ENCODE measurements around the gene SUSD1.

Gene SUSD1

DNA sequence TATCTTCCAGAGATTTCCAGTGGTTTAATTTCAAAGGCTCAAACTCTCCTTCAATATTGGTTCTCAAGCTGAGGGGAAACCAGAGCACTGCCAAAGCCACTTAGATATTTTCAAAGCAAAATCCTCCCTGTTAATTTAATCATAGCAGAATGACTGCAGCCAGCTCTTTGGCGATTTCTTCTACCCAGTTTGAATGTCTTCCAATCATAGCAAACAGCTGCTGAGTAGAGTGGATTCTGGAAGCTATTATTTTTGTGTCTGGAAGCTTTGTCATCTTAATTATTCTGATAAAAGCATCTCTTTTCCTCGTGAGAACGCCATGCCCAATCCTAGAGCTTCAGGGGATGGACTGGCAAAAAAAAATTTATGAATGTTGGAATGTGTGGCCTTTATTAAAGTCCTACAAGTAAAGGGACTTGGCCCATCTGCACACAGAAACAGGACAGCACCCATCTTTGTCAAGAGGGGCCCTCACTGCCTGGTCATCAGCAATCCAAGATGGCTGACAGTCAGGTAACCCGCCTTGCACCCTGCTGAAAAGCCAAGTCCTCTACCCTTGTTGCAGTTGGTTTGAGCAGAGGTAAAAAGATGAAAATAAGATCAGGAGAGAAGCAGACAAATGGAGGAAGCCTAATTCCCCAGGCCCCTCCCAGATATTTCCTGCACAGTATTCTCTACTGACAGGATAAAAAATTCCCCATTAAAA lies 125.1 kb downstream of the SUSD1 start:
- H3K36me3 ChIP-seq (ENCODE audit: control insufficient read depth, insufficient read depth, low read length) = no peaks in the 10 kb centered on the region
- no peak overlapping the region for H3K4me3 ChIP-seq (ENCODE audit: low read depth, low read length)
- no peaks in the 10 kb centered on the region for H3K27me3 ChIP-seq (ENCODE audit: control insufficient read depth, insufficient read depth, low read length)
- 0 out of 2 replicates have a peak, but pooled peaks cover 3% of the 10 kb centered on the region for H3K4me1 ChIP-seq (ENCODE audit: control insufficient read depth, insufficient read depth, low read length)
- no peak overlapping the region for H3K27ac ChIP-seq (ENCODE audit: low read depth, low read length)
- H3K9me3 ChIP-seq (ENCODE audit: control insufficient read depth, insufficient read depth, low read depth, low read length) = peaks cover 10% of the 10 kb centered on the region; the same call in 1 of the 2 replicates
- no peak overlapping the region for H3K9ac ChIP-seq (ENCODE audit: low read length)

GRCh38 chr9:112048924-112049691 lies 126.0 kb downstream of the SUSD1 start:
- no peak overlapping the region for H3K4me3 ChIP-seq (ENCODE audit: low read depth, low read length)
- H3K27ac ChIP-seq (ENCODE audit: low read depth, low read length) = no peak overlapping the region
- H3K4me1 ChIP-seq (ENCODE audit: control insufficient read depth, insufficient read depth, low read length) = 0 out of 2 replicates have a peak, but pooled peaks cover 3% of the 10 kb centered on the region
- peaks cover 10% of the 10 kb centered on the region; the same call in 1 of the 2 replicates for H3K9me3 ChIP-seq (ENCODE audit: control insufficient read depth, insufficient read depth, low read depth, low read length)
- H3K27me3 ChIP-seq (ENCODE audit: control insufficient read depth, insufficient read depth, low read length) = no peaks in the 10 kb centered on the region
- H3K36me3 ChIP-seq (ENCODE audit: control insufficient read depth, insufficient read depth, low read length) = no peaks in the 10 kb centered on the region
- no peak overlapping the region for H3K9ac ChIP-seq (ENCODE audit: low read length)

DNA sequence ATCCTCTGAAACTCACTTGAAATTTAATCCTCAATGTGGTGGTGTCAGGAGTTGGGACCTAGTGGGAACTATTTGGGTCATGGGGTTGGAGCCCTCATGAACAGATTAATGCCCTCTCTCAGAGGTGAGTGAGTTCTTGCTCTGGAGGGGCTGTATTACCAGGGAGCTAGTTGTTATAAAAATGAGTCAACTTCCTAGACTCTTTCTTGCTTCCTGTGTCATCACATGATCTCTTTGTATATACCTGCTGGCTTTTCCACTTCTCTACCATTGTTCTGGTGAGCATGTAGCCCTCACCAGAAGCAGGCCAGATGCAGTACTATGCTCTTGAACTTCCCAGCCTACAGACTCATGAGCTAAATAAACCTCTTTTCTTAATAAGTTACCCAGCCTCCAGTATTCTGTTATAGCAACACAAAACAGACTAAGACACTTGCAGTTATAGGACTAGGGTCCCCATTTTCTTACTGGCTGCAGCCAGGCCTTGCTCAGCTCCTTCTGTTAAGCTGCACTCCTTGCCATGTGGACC lies 127.5 kb downstream of the SUSD1 start:
- Histone ChIP-seq H3K36me3 (ENCODE audit: control insufficient read depth, insufficient read depth, low read length) (no peaks in the 10 kb centered on the region), H3K4me1 (ENCODE audit: control insufficient read depth, insufficient read depth, low read length) (peaks cover 9% of the 10 kb centered on the region; the same call in 1 of the 2 replicates), H3K4me3 (ENCODE audit: low read depth, low read length) (no peak overlapping the region), H3K27me3 (ENCODE audit: control insufficient read depth, insufficient read depth, low read length) (no peaks in the 10 kb centered on the region), H3K9me3 (ENCODE audit: control insufficient read depth, insufficient read depth, low read depth, low read length) (peaks cover 10% of the 10 kb centered on the region; the same call in 1 of the 2 replicates), H3K9ac (ENCODE audit: low read length) (no peak overlapping the region), H3K27ac (ENCODE audit: low read depth, low read length) (no peak overlapping the region)

DNA sequence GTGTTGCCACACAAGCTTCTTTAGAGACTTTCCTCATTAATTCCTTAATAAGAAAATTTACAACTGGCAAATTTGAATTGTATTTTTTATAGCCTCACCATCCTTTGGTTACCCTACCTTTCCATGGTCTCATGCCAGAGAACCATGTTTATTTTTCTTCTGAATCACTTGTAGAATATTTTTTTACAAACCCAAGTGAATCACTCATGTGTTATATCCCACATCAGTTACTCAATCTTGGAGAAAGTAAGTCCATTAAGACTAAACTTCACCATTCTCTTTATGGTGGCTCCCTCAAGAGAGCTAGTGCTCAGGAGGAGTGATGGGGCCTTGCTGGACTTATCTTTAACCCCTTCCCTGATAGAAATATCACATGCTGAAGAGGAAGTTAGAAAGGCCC lies 128.9 kb downstream of the SUSD1 start:
- H3K27me3 ChIP-seq (ENCODE audit: control insufficient read depth, insufficient read depth, low read length) = no peaks in the 10 kb centered on the region
- peaks cover 23% of the 10 kb centered on the region for H3K4me1 ChIP-seq (ENCODE audit: control insufficient read depth, insufficient read depth, low read length)
- H3K36me3 ChIP-seq (ENCODE audit: control insufficient read depth, insufficient read depth, low read length) = no peaks in the 10 kb centered on the region
- no peak overlapping the region for H3K27ac ChIP-seq (ENCODE audit: low read depth, low read length)
- no peak overlapping the region for H3K9ac ChIP-seq (ENCODE audit: low read length)
- peaks cover 10% of the 10 kb centered on the region; the same call in 1 of the 2 replicates for H3K9me3 ChIP-seq (ENCODE audit: control insufficient read depth, insufficient read depth, low read depth, low read length)
- H3K4me3 ChIP-seq (ENCODE audit: low read depth, low read length) = no peak overlapping the region

DNA sequence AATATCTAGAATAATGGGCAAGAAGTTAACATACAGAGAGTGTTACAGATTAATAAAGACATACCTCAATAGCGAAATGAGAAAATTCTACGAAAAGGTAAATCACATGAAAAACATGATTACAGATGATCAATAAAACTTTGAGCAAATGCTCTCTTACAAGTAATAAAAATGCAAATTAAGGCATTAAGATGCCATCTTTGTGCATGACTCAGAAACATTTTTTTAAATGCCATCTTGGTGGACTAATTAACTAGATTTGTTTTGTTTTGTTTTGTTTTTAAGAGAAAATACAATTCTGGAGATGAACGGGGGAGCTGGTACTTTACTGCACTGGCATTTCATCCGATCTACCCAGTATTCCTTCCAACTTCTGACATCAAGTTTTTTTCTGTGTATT lies 130.2 kb downstream of the SUSD1 start:
- Histone ChIP-seq H3K27ac (ENCODE audit: low read depth, low read length) (no peak overlapping the region), H3K9me3 (ENCODE audit: control insufficient read depth, insufficient read depth, low read depth, low read length) (peaks cover 10% of the 10 kb centered on the region; the same call in 1 of the 2 replicates), H3K4me1 (ENCODE audit: control insufficient read depth, insufficient read depth, low read length) (peaks cover 23% of the 10 kb centered on the region), H3K9ac (ENCODE audit: low read length) (no peak overlapping the region), H3K36me3 (ENCODE audit: control insufficient read depth, insufficient read depth, low read length) (no peaks in the 10 kb centered on the region), H3K27me3 (ENCODE audit: control insufficient read depth, insufficient read depth, low read length) (no peaks in the 10 kb centered on the region), H3K4me3 (ENCODE audit: low read depth, low read length) (no peak overlapping the region)

DNA sequence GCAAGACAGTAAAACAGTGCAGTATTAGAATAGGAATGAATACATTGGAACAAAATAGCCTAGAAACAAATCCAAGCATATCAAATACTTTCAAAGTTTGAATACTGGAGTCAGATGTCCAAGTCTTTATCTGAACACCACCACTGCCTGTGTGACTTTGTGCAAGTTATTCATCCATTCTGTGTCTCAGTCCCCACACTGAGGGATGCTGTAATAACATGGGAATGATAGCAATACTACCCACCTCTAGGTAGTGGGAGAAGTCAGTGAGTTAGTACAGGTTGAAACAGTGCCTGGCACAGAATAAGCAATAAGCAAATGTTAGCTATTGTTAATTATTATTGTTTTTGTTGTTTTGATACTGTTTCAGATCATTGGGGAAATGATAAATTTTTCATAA lies 130.9 kb downstream of the SUSD1 start:
- no peak overlapping the region for H3K27ac ChIP-seq (ENCODE audit: low read depth, low read length)
- H3K9ac ChIP-seq (ENCODE audit: low read length) = no peak overlapping the region
- H3K9me3 ChIP-seq (ENCODE audit: control insufficient read depth, insufficient read depth, low read depth, low read length) = peaks cover 10% of the 10 kb centered on the region; the same call in 1 of the 2 replicates
- H3K4me3 ChIP-seq (ENCODE audit: low read depth, low read length) = no peak overlapping the region
- H3K36me3 ChIP-seq (ENCODE audit: control insufficient read depth, insufficient read depth, low read length) = no peaks in the 10 kb centered on the region
- H3K27me3 ChIP-seq (ENCODE audit: control insufficient read depth, insufficient read depth, low read length) = no peaks in the 10 kb centered on the region
- H3K4me1 ChIP-seq (ENCODE audit: control insufficient read depth, insufficient read depth, low read length) = peaks cover 23% of the 10 kb centered on the region

DNA sequence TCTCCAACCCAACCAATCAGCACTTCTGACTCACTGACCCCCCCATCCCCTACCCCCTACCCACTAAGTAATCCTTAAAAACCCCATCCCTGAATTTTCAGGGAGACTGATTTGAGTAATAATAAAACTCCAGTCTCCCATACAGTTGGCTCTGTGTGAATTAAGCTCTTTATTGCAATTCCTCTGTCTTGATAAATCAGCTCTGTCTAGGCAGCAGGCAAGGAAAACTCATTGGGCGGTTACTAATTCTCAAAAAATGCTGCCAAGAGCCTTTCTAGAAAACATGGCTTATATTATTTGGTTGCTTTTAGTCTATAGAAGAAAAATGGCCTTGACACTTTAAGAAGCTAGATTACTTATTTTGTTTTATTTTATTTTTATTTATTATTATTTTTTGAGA lies 131.7 kb downstream of the SUSD1 start:
- Histone ChIP-seq H3K36me3 (ENCODE audit: control insufficient read depth, insufficient read depth, low read length) (no peaks in the 10 kb centered on the region), H3K27ac (ENCODE audit: low read depth, low read length) (no peak overlapping the region), H3K4me1 (ENCODE audit: control insufficient read depth, insufficient read depth, low read length) (peaks cover 23% of the 10 kb centered on the region)

GRCh38 chr9:112042769-112043168 lies 132.3 kb downstream of the SUSD1 start:
- Histone ChIP-seq H3K27me3 (ENCODE audit: control insufficient read depth, insufficient read depth, low read length) (no peaks in the 10 kb centered on the region), H3K36me3 (ENCODE audit: control insufficient read depth, insufficient read depth, low read length) (no peaks in the 10 kb centered on the region), H3K9ac (ENCODE audit: low read length) (no peak overlapping the region), H3K27ac (ENCODE audit: low read depth, low read length) (peak overlapping the region; percentile 21; the same call in 1 of the 2 replicates), H3K4me3 (ENCODE audit: low read depth, low read length) (no peak overlapping the region), H3K9me3 (ENCODE audit: control insufficient read depth, insufficient read depth, low read depth, low read length) (peaks cover 9% of the 10 kb centered on the region; the same call in 1 of the 2 replicates), H3K4me1 (ENCODE audit: control insufficient read depth, insufficient read depth, low read length) (peaks cover 23% of the 10 kb centered on the region)

More for the DNA sequence above, 131.7 kb downstream of the SUSD1 start:
- Histone ChIP-seq H3K4me3 (ENCODE audit: low read depth, low read length) (no peak overlapping the region), H3K9me3 (ENCODE audit: control insufficient read depth, insufficient read depth, low read depth, low read length) (peaks cover 10% of the 10 kb centered on the region; the same call in 1 of the 2 replicates), H3K9ac (ENCODE audit: low read length) (no peak overlapping the region), H3K27me3 (ENCODE audit: control insufficient read depth, insufficient read depth, low read length) (no peaks in the 10 kb centered on the region)

DNA sequence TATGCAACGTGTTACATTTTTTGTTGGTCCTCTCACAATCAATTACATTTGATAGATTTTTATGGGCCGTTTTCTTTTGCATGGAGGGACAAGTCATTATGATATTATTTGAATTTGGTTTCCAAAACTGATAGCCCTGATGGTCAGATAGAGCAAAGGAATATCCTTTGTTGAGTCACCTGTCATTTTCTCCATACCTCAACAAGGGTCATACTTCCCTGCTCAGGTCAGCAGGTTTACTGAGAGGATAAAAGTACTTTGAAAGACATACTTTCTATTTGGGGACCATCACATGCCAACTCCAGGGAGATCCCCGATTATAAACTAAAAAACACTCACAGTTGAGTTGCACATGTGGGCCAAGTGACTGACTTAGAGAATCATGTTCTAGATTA lies 132.9 kb downstream of the SUSD1 start:
- H3K27me3 ChIP-seq (ENCODE audit: control insufficient read depth, insufficient read depth, low read length) = no peaks in the 10 kb centered on the region
- no peak overlapping the region for H3K9ac ChIP-seq (ENCODE audit: low read length)
- no peaks in the 10 kb centered on the region for H3K36me3 ChIP-seq (ENCODE audit: control insufficient read depth, insufficient read depth, low read length)
- peaks cover 3% of the 10 kb centered on the region; the same call in 1 of the 2 replicates for H3K9me3 ChIP-seq (ENCODE audit: control insufficient read depth, insufficient read depth, low read depth, low read length)
- peaks cover 28% of the 10 kb centered on the region for H3K4me1 ChIP-seq (ENCODE audit: control insufficient read depth, insufficient read depth, low read length)
- H3K4me3 ChIP-seq (ENCODE audit: low read depth, low read length) = no peak overlapping the region
- peak overlapping the region; percentile 21; the same call in 1 of the 2 replicates for H3K27ac ChIP-seq (ENCODE audit: low read depth, low read length)

DNA sequence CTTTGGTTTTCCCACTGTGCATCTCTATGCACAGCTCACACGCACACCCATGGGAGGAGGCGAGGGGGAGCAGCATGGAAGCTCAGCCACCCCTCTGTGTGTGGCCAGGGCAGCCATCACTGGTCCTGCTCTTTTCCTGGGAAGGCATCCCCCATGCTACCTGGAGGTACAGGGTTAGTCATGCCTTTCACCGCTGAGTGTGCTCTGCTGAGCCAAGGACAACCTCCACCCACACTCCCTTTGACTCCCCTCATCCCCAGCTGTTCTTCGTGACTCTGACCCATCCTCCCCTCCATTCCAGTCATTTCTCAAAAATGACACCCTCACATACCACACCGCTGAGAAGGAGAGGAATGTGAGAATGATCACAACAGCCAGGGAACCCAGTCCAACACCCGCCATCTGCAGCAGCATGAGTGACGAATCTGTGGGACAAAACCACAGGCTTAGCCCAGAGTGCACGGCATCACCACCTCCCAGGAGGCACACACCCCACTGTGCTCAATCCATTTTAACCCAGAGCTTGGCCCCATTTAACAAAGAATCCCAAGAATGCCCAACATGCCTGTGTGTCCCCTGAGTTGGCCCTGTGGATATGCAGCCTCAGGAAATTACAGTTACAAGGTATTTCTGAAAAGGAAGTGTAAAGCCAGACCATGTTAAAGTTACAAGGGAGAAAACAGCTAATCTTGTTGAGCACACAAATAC lies 133.4 kb downstream of the SUSD1 start:
- Histone ChIP-seq H3K9ac (ENCODE audit: low read length) (peak overlapping the region; percentile 21), H3K9me3 (ENCODE audit: control insufficient read depth, insufficient read depth, low read depth, low read length) (no peaks in the 10 kb centered on the region)

More for the DNA sequence above, 133.4 kb downstream of the SUSD1 start:
- Histone ChIP-seq H3K4me3 (ENCODE audit: low read depth, low read length) (no peak overlapping the region), H3K4me1 (ENCODE audit: control insufficient read depth, insufficient read depth, low read length) (peaks cover 29% of the 10 kb centered on the region), H3K36me3 (ENCODE audit: control insufficient read depth, insufficient read depth, low read length) (no peaks in the 10 kb centered on the region), H3K27me3 (ENCODE audit: control insufficient read depth, insufficient read depth, low read length) (no peaks in the 10 kb centered on the region), H3K27ac (ENCODE audit: low read depth, low read length) (peak overlapping the region; percentile 32; the same call in 1 of the 2 replicates)

Measured in HUES6 (cell line).